GM18907 (cell line): ENCODE results near the gene NLRP6.
A peak's percentile ranks its signal among the peaks of the same experiment; 100 is the strongest.
"Not testable (repeated sequence)": the region's sequence is repeated elsewhere in the genome, so short reads cannot be mapped to it uniquely, and the experiment has no call there.

ENCODE experiments used
- ATAC-seq: cut with Tn5 transposase; IDR thresholded peaks from one replicate; pipeline ENCODE4 v1.9.1; 2021; ENCODE audit warnings: mild to moderate bottlenecking, moderate library complexity; ENCODE audit not compliant: unreplicated experiment

The NLRP6 gene

GRCh38 chr11:281486-282161 lies 3.4 kb downstream of the NLRP6 start:
- ATAC-seq = no peak

DNA sequence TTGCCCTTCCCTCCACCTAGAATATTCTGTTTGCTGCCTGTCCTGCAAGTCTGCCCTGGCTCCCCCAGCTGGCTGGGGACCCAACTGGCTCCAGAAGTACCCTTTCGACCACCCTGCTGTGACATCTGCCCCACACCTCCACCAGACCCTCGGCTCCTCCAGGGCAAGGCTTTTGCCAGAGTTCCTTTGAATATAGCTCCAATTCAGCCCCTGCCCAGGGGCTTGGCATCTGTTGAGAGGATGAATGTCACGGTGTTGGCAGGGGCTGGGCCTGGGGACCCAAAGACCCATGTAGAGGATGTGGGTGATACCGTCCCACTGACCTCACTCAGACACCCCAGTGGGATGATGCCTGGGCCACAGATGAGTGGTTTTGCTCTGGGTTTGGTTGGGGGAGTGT lies 4.0 kb downstream of the NLRP6 start:
- ATAC-seq = no peak

DNA sequence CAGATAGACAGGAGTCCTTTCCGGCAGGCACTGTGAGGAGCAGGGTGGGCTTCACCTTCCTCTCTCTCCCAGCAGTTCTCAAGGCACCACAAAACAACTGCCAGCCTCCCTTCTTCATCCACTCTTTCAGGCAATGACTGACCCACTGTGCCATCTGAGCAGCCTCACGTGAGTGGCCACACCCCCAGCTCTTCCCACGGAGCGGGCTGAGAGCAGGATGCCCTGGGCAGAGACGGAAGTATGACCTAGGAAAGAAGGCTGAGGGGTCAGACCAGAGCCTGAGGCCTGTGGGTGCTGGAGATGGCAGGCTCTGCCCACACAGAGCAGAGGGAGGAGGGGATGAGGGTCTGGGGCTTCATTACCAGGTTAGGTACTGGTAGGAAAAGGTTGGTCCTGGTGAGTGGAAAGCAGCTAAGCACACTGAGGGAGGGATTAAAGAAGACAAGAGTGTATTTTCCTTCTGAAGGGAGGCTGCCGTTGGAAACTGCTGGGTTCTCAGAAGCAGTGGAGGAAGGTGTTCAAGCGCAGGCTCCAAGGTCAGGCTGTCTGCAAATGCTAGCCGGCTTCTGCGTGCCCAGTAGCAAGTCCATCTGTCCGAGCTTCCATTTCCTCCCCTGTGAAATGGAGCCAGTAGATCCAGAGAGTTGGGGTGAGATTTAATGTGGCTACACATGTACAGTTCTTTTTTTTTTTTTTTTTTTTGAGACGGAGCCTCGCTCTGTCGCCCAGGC lies 4.6 kb downstream of the NLRP6 start:
- ATAC-seq = no peak

DNA sequence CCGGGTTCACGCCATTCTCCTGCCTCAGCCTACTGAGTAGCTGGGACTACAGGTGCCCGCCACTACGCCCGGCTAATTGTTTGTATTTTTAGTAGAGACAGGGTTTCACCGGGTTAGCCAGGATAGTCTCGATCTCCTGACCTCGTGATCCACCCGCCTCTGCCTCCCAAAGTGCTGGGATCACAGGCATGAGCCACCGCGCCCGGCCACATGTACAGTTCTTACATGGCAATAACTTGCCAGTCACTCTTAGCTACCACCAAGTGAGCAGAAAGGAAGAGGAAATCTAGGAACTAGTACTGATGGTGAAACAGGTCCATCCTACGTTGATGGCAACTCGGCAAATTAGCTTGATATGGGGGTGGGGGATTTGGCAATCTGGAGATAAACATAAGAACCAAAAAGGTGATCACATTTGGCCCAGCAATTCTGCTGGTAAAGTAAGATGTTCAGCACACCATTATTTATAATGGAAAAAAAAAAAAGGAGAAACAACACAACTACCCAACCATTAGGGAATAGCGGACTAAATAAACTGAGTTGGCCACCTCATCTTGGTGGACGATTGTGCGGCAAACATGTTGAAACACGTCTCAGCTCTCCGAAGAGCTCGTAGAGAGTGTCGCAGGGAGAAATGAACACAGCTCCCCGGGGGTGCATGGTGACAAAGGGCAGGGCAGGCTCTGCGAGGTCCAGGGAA lies 5.3 kb downstream of the NLRP6 start:
- ATAC-seq = no peak

- no peak for ATAC-seq
Observed at GRCh38 chr11:284105-285020, 6.2 kb downstream of the NLRP6 start.

DNA sequence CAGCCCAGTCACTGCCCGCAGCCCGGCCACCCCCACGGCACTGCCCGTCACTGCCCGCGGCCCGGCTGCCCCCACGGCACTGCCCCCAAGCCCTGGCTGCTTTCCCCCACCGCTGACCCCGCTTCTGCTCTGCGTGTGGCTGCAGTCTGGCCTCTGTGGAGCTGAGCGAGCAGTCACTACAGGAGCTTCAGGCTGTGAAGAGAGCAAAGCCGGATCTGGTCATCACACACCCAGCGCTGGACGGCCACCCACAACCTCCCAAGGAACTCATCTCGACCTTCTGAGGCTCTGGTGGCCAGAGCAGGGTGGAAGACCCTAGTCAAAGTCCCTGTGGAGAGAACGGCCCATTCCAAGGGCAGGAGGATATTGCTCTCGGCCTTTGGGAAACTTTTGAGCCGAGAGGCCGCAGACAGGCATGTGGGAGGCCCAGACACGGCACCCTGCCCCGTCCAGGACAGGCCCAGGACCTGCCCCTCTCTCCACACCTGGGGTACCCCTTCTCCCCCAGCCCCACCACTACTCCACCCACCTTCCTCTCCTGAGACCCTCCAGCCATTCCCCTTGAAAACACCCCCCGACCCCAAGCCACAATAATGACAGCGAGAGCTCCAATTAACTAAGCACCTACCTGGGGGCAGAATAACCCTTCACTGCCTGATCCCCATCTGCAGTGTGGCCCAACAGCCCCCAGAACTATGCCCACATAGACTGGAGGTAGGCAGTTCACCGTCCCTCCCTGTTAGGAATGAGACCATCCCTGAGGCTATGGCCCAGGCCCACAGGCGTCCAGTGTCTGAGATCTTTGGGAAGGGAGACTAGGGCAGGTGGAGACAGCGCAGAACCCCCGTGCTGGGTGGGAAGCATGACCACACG lies 7.0 kb downstream of the NLRP6 start:
- ATAC-seq = no peak

DNA sequence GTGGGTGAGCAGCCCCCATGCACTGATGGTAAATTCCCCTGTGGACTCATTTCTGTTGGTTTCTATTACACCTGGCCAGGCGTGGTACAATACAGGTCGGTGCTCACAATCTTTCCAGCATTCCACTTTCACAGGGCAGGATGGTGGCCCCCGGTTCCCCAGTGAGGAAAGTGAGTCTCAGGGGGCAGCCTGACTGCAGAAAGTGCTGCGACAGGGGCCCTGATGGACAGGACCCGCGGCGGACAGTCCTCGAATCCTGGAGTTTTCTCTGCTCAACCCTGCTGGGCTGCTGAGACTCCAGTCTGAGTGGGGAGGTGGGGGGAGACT lies 7.7 kb downstream of the NLRP6 start:
- ATAC-seq = no peak

GRCh38 chr11:286977-287820 lies 9.0 kb downstream of the NLRP6 start:
- ATAC-seq = not testable (repeated sequence)

GRCh38 chr11:287821-288477 lies 9.7 kb downstream of the NLRP6 start:
- no peak for ATAC-seq

DNA sequence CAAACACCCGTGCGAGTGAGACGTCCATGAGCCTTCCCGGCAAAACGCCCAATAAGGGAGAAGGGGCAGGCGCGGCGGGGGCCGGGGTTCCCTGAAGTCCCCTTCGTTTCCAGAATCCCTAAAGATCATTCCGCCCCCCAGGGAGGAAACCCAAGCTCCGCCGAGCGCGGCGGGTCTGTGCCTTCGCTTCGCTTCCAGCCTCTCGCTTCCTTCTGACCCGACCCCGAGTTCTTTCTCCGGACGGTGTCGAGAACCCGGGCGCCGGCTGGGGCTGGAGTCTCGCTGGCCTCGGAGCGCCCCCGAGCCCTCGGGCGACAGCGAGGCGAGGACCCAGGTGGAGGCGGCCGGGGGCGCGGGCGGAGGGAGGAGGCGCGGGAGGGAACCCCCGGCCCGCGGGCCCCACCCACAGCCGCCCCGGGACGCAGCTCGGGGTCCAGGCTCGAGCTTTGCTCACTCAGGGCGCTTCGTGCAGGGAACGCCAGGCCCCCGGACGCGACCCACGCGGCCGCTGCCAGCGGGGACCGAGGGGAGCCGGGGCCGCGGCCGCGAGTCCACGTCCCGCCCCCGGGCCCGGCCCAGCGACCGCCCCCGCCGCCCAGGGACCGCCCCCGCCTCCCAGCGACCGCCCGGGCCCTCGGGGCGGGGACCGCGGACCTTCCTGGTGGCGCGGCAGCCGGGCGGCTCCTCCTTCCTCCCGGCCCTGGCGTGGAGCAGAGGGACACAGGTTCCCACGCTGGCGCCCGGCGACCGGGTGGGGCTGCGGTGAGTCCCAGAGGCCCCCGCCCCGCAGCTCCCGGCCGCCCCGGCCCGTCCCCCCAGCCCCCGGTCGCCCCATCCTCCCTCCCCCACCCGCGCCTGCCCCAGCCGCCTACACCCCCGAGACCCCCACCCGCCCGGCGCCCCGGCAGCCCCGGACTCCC lies 10.5 kb downstream of the NLRP6 start, which contains the start of gene PGGHG:
Gene PGGHG (plus strand): TSS at position 649 of the 920 bp plus-strand sequence. CDS start 691 bp downstream, outside the sequence.
- ATAC-seq = peak; percentile 63

DNA sequence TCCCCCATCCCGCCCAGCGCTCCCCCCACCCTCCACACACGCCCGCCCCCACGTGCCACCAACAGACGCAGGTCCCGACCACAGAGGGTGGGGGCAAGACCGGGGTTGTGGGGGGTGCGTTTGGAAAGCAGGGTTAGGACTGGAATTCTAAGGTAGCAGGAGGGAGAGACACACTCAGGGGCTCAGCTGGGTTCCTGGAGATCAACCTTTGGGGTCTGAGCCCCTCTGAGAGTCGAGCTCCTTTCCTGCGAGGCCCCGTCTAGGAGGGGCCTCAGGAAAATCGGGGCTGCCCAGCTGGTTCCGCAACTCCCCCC lies 11.1 kb downstream of the NLRP6 start:
- no peak for ATAC-seq

- ATAC-seq = no peak
Observed at GRCh38 chr11:289712-290620, 11.8 kb downstream of the NLRP6 start.

DNA sequence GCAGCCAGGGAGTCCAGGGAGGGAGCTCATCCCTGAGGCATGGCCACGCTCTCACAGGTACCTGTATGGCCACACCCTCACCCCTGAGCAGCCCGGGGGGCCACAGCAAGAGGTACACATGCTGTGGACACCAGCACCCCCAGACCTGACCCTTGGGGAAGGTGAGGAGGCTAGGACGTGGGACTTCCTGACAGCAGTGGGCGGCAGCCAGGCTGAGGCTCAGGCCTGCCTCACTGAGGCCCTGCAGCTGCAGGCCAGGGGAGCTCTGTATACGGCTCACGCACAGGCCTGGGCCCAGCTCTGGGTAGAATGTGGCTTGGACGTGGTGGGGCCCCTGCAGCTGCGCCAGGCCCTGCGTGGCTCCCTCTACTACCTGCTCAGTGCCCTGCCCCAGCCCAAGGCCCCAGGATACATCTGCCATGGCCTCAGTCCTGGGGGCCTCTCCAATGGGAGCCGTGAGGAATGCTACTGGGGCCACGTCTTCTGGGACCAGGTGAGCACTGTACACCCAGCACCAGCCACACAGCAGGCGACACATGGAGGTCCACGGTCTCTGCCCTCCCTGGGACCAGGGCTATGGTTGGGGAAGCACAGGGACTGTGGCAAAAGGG lies 12.5 kb downstream of the NLRP6 start:
- ATAC-seq = no peak

DNA sequence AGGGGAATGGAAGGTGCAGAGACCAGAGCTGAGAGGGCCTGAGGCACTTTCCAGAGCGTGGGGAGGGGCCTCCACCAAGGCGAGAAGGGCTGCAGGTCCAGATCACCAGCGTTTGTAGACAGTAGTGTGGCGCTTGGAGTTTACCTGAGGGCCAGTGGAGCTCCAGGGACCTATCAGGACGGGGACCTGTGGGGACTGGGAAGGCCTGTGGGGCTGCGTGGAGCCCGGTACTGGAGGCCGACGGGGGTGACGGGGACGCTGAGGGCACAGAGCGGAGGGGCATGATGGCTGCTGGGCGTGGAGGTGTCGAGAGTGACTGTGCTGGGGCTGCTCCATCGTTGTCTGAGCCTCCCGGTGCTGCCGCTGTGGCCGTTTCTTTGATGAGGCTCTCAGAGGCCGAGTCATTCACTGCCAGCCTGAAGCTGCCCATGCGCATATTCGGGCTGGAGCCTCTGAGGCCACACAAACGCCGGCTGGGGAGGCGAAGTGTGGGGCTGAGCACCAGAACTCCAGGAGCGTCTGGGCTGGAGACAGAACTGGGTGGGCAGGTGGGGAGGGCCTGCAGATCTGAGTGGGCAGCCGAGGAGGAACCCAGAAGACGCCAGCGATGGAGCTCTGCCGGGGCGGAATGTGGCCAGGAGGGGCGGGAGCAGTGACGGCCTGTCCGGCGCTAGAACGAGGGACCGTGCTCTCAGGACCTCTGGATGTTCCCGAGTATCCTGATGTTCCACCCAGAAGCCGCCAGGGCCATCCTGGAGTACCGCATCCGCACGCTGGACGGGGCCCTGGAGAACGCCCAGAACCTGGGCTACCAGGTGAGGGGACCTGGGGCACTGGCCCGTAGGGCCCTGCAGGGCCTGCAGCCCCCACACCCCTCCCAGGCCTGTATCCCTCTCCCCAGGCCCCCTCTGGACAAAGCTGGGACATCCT lies 13.3 kb downstream of the NLRP6 start:
- no peak for ATAC-seq
